ENCODE measurements around the gene COQ8B.
"Not testable (repeated sequence)": the region's sequence is repeated elsewhere in the genome, so short reads cannot be mapped to it uniquely, and the experiment has no call there.

The COQ8B gene

DNA sequence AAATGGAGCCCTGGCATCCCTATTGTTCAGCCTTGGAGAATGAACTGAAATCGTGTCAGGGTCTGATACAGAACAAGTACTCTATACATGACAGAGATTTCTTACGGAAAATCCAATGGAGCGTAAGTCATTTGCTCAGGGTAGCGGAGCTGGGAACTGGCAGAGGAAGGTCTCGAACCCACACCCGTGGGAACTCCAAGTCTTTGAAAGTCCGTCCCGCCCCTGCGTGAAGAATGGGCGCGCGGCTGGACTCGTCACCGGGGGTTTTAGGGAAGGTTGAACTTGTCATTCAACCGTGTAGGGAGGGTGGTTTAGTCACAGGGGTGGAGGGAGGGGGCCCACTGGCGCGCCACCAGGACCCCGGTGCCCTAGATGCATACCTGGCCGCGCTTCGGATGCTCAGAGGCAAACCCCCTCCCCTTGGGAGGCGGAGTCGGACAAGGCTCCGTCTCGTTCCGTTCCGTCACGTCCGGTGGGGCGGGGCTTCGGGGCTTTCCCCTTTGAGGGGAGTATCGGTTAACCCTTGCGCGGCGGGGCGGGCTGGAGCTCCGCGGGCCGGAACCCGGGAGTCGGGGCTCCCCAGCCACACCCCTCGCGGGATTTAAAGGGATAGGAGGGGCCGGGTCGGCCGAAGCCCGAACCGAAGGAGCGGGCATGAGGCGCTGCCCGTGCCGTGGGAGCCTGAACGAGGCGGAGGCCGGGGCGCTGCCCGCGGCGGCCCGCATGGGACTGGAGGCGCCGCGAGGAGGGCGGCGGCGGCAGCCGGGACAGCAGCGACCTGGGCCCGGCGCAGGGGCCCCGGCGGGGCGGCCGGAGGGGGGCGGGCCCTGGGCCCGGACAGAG, at the start of gene COQ8B, which contains the start of gene ITPKC:
TSS of gene COQ8B (minus strand) at position 405 of the 843 bp plus-strand sequence. CDS start 2,254 bp downstream, outside the sequence.
TSS of gene ITPKC (plus strand) at position 631 of the 843 bp plus-strand sequence. CDS start at position 655, 24 bp downstream.
- Mint-ChIP-seq H3K4me3 (peak within 1 kb of the TSS; percentile 85), H3K4me1 (ENCODE audit: low read depth) (peaks cover 46% of the 10 kb centered on the region), H3K36me3 (ENCODE audit: low read depth) (peaks cover 9% of the 10 kb centered on the region), H3K9me3 (no peaks in the 10 kb centered on the region), H3K27me3 (ENCODE audit: low read depth) (no peaks in the 10 kb centered on the region), H3K27ac (peak within 1 kb of the TSS; percentile 97)
- DNase-seq (ENCODE audit: low spot score), result peak; percentile 99

DNA sequence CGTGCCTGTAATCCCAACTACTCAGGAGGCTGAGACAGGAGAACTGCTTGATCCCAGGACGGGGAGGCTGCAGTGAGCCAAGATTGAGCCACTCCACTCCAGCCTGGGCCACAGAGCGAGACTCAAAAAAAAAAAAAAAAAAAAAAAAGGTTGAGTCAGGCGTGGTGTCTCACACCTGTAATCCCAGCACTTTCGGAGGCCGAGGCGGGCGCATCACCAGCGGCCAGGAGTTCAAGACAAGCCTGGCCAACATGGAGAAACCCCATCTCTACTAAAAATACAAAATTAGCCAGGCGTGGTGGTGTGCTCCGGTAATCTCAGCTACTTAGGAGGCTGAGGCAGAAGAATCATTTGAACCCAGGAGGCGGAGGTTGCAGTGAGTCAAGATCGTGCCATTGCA, 49.7 kb upstream of the COQ8B start:
- H3K9me3 Mint-ChIP-seq; H3K27ac Mint-ChIP-seq; H3K4me3 Mint-ChIP-seq; DNase-seq (ENCODE audit: low spot score); H3K27me3 Mint-ChIP-seq (ENCODE audit: low read depth): not testable (repeated sequence)
- Mint-ChIP-seq H3K4me1 (ENCODE audit: low read depth) (peaks cover 25% of the 10 kb centered on the region), H3K36me3 (ENCODE audit: low read depth) (peaks cover 68% of the 10 kb centered on the region)

DNA sequence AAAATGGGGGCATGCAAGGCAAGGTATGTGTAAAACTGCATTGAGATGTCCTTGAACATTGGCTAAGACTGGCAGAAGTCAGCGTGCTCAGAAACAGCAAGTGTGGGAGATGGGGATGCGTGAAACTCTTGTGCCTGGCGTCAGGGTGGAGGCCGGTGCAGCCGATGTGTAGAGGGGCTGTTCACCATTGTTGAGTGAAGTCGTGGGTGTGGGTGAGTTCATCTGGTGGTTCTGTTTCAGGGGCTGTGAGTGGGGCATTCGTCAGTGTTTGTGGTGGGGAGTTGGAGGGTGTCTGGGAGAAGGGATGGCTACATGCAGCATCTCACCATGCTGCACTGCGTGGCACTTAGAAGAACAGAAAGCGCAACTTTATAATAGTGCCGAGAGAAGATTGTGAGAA, 47.3 kb upstream of the COQ8B start:
- peaks cover 72% of the 10 kb centered on the region for H3K36me3 Mint-ChIP-seq (ENCODE audit: low read depth)

DNA sequence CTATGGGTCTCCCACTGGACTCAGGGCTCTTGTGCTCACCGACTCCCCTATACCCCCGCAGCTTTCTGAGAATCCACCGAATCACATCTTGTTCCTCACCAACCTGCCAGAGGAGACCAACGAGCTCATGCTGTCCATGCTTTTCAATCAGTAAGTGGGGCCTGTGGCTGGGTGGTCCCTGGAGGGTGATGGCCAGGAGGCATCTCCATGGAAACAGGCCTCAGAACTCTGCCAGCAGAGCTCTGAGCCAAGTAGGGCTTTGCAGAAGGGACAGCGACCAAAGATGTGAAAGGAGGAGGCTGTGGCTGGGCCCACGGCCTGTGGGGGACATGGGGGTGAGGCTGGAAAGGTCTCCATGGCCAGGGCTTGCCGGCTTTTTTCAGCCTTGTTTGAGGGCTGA, 46.8 kb upstream of the COQ8B start:
- Mint-ChIP-seq H3K4me3 (no peak overlapping the region), H3K4me1 (ENCODE audit: low read depth) (peaks cover 22% of the 10 kb centered on the region), H3K27ac (no peak overlapping the region)

More for the DNA sequence above, 47.3 kb upstream of the COQ8B start:
- H3K4me1 Mint-ChIP-seq (ENCODE audit: low read depth), result peaks cover 22% of the 10 kb centered on the region
- no peak for DNase-seq (ENCODE audit: low spot score)
- H3K27ac Mint-ChIP-seq, result no peak overlapping the region
- H3K27me3 Mint-ChIP-seq (ENCODE audit: low read depth), result no peaks in the 10 kb centered on the region
- no peaks in the 10 kb centered on the region for H3K9me3 Mint-ChIP-seq
- H3K4me3 Mint-ChIP-seq, result no peak overlapping the region

DNA sequence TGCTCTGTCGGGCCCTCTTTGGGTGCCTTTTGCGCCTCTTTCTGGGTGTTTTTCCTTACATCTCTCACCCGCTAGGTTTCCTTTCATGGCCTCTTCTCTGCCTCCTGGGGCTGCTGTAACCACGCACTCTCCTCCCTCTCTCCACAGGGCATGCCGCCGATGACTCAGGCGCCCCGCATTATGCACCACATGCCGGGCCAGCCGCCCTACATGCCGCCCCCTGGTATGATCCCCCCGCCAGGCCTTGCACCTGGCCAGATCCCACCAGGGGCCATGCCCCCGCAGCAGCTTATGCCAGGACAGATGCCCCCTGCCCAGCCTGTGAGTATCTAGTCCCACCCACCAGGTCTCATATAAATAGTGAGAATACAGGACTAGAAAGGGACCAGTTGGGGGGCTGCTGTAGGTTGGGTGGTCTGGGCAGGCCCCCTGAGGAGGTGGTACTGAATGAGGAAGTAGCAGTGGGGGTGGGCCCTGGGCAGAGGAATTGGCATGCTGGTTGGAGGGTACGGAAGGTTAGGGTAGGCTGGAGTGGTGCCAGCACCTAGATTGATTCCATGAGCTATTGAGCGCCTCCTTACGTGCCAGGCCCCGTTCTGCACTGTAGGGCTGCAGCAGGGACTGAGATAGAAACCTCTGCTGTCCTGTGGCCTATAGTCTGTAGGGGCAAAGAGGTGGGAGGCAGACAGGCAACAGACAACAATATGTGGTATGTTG, 46.2 kb upstream of the COQ8B start:
- Mint-ChIP-seq H3K4me1 (ENCODE audit: low read depth) (peaks cover 26% of the 10 kb centered on the region), H3K36me3 (ENCODE audit: low read depth) (peaks cover 78% of the 10 kb centered on the region), H3K27ac (no peak overlapping the region), H3K9me3 (no peaks in the 10 kb centered on the region), H3K4me3 (no peak overlapping the region), H3K27me3 (ENCODE audit: low read depth) (no peaks in the 10 kb centered on the region)
- no peak for DNase-seq (ENCODE audit: low spot score)

More for the DNA sequence above, 46.8 kb upstream of the COQ8B start:
- H3K9me3 Mint-ChIP-seq, result no peaks in the 10 kb centered on the region
- H3K36me3 Mint-ChIP-seq (ENCODE audit: low read depth), result peaks cover 72% of the 10 kb centered on the region
- H3K27me3 Mint-ChIP-seq (ENCODE audit: low read depth), result no peaks in the 10 kb centered on the region
- DNase-seq (ENCODE audit: low spot score), result no peak

DNA sequence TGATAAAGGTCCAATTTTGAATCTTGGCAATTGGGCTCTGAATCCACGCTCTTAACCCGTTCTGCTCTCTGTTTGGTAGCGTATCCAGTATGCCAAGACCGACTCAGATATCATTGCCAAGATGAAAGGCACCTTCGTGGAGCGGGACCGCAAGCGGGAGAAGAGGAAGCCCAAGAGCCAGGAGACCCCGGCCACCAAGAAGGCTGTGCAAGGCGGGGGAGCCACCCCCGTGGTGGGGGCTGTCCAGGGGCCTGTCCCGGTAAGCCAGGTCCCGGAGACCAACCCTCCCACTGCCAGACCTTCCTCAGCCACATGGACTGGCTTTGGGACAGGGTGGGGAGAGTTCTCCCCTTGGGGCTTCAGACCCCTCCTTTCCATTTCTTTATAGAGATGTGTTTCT, 42.7 kb upstream of the COQ8B start:
- no peak for DNase-seq (ENCODE audit: low spot score)
- H3K4me3 Mint-ChIP-seq, result no peak overlapping the region
- peaks cover 41% of the 10 kb centered on the region for H3K4me1 Mint-ChIP-seq (ENCODE audit: low read depth)
- H3K36me3 Mint-ChIP-seq (ENCODE audit: low read depth), result peaks cover 85% of the 10 kb centered on the region
- no peak overlapping the region for H3K27ac Mint-ChIP-seq
- H3K9me3 Mint-ChIP-seq, result no peaks in the 10 kb centered on the region
- H3K27me3 Mint-ChIP-seq (ENCODE audit: low read depth), result no peaks in the 10 kb centered on the region

DNA sequence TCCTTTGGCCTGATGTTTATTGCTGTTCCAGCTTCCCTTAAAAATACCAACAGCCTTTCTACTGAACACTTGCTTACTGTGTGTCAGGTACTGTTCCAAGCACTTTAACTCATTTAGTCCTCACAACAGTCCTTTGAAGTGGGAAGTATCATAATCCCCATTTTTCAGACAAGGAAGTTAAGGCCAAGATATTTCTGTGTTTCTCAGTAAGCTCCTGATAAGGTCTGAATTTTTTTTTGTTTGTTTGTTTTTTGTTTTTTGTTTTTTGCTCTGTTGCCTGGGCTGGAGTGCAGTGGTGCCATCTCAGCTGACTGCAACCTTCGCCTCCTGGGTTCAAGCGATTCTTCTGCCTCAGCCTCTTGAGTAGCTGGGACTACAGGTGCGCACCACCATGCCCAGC, 41.8 kb upstream of the COQ8B start:
- Mint-ChIP-seq H3K27me3 (ENCODE audit: low read depth) (no peaks in the 10 kb centered on the region), H3K4me1 (ENCODE audit: low read depth) (peaks cover 37% of the 10 kb centered on the region), H3K4me3 (no peak overlapping the region), H3K27ac (peak overlapping the region; percentile 31), H3K9me3 (no peaks in the 10 kb centered on the region), H3K36me3 (ENCODE audit: low read depth) (peaks cover 80% of the 10 kb centered on the region)
- no peak for DNase-seq (ENCODE audit: low spot score)

DNA sequence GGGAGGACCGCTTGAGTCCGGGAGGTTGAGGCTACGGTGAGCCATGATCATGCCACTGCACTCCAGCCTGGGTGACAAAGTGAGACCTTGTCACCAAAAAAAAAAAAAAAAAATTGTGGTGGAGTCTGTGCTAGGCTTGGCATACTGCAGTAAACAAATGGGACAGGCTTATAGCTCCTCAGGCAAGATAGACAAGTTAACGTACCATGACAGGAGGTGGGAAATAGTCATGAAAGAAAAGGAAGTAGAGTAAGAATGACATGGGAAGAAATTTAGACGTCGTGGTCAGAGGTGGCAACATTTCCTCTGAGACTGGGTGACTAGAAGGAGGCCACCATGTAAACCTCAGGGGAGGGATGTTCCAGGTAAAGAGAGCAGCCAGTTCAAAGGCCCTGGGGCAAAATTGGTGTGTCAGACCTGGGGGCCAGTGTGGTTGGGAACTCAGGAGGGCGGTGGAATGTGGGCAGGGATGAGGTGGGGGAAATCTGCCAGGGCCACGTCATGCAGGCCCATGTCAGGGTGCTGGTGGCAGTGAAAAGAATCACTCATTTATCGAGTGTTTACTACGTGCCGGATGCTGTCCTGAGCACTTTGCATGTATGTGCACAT, 39.9 kb upstream of the COQ8B start:
- H3K27me3 Mint-ChIP-seq (ENCODE audit: low read depth), result no peaks in the 10 kb centered on the region
- peak overlapping the region; percentile 34 for H3K27ac Mint-ChIP-seq
- H3K4me1 Mint-ChIP-seq (ENCODE audit: low read depth), result peaks cover 36% of the 10 kb centered on the region
- H3K9me3 Mint-ChIP-seq, result no peaks in the 10 kb centered on the region
- peak overlapping the region; percentile 23 for H3K4me3 Mint-ChIP-seq
- DNase-seq (ENCODE audit: low spot score), result peak; percentile 26
- H3K36me3 Mint-ChIP-seq (ENCODE audit: low read depth), result peaks cover 74% of the 10 kb centered on the region

DNA sequence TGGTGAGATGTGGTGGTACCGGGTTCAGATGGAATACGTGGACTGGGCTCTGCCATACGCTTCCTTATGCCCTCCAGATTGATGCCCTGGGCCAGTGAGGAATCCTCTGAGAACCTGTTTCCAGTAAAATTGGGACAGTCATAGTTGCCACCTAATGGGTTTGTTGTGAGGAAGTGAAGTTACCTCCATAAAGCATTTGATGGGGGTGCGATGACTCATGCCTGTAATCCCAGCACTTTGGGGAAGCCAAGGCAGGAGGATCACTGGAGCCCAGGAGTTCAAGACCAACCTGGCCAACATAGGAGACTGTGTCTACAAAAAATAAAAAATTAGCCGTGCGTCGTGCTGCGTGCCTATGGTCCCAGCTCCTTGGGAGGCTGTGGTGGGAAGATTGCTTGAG, 39.1 kb upstream of the COQ8B start:
- Mint-ChIP-seq H3K27ac (peak overlapping the region; percentile 31), H3K9me3 (no peaks in the 10 kb centered on the region), H3K4me3 (peak overlapping the region; percentile 23), H3K27me3 (ENCODE audit: low read depth) (no peaks in the 10 kb centered on the region), H3K36me3 (ENCODE audit: low read depth) (peaks cover 74% of the 10 kb centered on the region), H3K4me1 (ENCODE audit: low read depth) (peaks cover 32% of the 10 kb centered on the region)
- DNase-seq (ENCODE audit: low spot score), result no peak

DNA sequence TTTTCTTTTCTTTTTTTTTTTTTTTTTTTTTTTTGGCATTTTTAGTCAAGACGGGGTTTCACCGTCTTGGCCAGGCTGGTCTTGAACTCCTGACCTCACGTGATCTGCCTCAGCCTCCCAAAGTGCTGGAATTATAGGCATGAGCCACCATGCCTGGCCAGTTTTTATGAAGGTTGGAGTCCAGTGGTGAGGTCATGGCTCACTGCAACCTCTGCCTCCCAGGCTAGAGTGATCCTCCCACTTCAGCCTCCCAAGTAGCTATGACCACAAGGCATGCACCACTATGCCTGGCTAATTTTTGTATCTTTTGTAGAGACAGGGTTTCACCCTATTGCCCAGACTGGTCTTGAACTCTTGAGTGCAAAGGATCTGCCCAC, 38.5 kb upstream of the COQ8B start:
- no peak overlapping the region for H3K27ac Mint-ChIP-seq
- no peaks in the 10 kb centered on the region for H3K9me3 Mint-ChIP-seq
- no peaks in the 10 kb centered on the region for H3K27me3 Mint-ChIP-seq (ENCODE audit: low read depth)
- peaks cover 70% of the 10 kb centered on the region for H3K36me3 Mint-ChIP-seq (ENCODE audit: low read depth)
- H3K4me1 Mint-ChIP-seq (ENCODE audit: low read depth), result peaks cover 33% of the 10 kb centered on the region
- DNase-seq (ENCODE audit: low spot score), result no peak
- H3K4me3 Mint-ChIP-seq, result peak overlapping the region; percentile 88

DNA sequence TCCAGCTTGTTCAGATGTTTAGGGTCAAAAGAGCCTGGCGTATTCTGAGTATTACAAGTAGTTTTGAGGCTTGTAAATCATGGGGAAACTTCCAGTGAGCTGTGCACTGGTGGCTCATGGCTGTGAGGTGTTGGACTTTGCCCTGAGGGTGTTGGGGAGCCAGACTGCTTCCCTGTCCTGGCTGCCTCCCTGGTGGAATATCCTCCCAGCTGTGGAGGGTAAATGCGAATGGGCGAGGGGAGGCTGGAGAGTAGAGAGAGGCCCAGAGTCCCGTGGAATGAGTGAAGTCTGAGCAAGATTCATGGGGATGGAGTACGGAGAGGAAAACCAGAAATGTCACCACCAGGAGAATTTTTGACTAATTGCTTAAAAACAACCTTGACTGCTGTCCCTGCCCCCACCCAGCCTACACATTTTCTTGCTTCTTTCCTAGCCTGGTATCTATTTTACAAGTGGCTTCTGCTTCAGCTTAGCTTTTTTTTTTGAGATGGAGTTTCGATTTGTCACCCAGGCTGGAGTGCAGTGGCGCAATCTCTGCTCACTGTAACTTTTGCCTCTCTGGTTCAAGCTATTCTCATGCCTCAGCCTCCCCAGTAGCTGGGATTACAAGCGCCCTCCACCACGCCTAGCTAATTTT, 38.0 kb upstream of the COQ8B start:
- H3K4me1 Mint-ChIP-seq (ENCODE audit: low read depth), result peaks cover 38% of the 10 kb centered on the region
- no peaks in the 10 kb centered on the region for H3K27me3 Mint-ChIP-seq (ENCODE audit: low read depth)
- H3K36me3 Mint-ChIP-seq (ENCODE audit: low read depth), result peaks cover 71% of the 10 kb centered on the region
- peak overlapping the region; percentile 80 for H3K27ac Mint-ChIP-seq
- H3K4me3 Mint-ChIP-seq, result peak overlapping the region; percentile 88
- DNase-seq (ENCODE audit: low spot score), result peak; percentile 76
- H3K9me3 Mint-ChIP-seq, result no peaks in the 10 kb centered on the region

DNA sequence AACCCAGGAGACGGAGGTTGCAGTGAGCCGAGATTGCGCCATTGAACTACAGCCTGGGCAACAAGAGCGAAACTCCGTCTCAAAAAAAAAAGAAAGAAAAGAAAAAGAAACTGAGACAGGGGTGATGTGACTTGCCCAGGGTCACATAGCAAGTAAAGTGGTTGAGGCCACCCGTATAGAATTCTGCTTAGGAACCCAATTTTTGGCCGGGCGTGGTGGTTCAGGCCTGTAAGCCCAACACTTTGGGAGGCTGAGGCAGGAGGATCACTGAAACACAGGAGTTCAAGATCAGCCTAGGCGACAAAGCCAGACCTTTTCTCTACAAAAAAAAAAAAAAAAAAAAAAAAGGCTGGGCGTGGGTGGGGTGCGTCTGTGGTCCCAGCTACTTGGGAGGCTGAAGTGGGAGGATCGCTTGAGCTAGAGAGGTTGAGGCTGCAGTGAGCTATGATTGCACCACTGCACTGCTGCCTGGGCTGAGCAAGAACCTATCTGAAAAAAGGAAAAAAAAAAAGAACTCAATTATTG, 35.6 kb upstream of the COQ8B start:
- Mint-ChIP-seq H3K9me3 (no peaks in the 10 kb centered on the region), H3K36me3 (ENCODE audit: low read depth) (peaks cover 57% of the 10 kb centered on the region), H3K27ac (peak overlapping the region; percentile 99), H3K4me1 (ENCODE audit: low read depth) (peaks cover 47% of the 10 kb centered on the region), H3K4me3 (peak overlapping the region; percentile 98), H3K27me3 (ENCODE audit: low read depth) (no peaks in the 10 kb centered on the region)
- DNase-seq (ENCODE audit: low spot score), result no peak

DNA sequence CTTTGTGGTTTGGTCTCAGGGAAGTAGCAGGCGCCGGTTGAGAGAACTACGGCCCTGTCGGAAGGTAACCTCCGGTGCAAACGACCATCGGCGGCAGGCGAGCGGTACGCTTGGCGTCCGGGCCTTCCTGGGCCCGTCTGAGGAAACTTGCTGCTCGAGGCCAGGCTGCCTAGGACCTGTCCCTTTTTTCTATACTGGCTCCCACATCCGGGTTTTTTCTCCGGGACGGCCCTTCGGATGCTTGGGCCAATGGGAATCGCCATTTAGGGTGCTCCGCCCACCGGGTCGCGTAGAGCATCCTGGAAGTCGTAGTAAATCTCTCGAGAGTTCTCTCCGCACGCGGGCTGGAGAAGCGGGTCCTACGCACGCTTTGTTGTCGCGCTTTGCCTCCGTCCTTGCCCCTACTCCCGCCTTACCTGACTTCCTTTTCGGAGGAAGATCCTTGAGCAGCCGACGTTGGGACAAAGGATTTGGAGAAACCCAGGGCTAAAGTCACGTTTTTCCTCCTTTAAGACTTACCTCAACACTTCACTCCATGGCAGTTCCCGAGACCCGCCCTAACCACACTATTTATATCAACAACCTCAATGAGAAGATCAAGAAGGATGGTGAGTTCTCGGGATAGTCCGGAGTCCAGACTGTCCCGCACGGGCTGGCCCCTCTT, 34.3 kb upstream of the COQ8B start, which contains the start of gene SNRPA:
TSS of gene SNRPA (plus strand) at position 330 of the 664 bp plus-strand sequence. CDS start at position 536, 206 bp downstream.
- peak within 1 kb of the TSS; percentile 98 for H3K4me3 Mint-ChIP-seq
- H3K9me3 Mint-ChIP-seq, result no peaks in the 10 kb centered on the region
- peaks cover 40% of the 10 kb centered on the region for H3K4me1 Mint-ChIP-seq (ENCODE audit: low read depth)
- no peaks in the 10 kb centered on the region for H3K27me3 Mint-ChIP-seq (ENCODE audit: low read depth)
- peak within 1 kb of the TSS; percentile 99 for H3K27ac Mint-ChIP-seq
- peaks cover 44% of the 10 kb centered on the region for H3K36me3 Mint-ChIP-seq (ENCODE audit: low read depth)
- DNase-seq (ENCODE audit: low spot score), result peak; percentile 96
